H1 (cell line): ENCODE results near the gene GJA8. TPM values are rescaled to one million over a fixed set of nuclear protein-coding genes. Genes with fewer than 3 reads are reported as not detected.

ENCODE experiments used
- CTCF ChIA-PET: fragments of 300-600 bp; sonication (Branson Sonifier 250); formaldehyde crosslinking; loops from one replicate; lab custom pipeline; 2021; ENCODE audit not compliant: partially characterized antibody; lab: Charles Lee
- POLR2A ChIA-PET: fragments of 300-600 bp; sonication (Branson Sonifier 250); formaldehyde crosslinking; loops from one replicate; lab custom pipeline; 2021; ENCODE audit warnings: inconsistent platforms; ENCODE audit not compliant: partially characterized antibody; lab: Charles Lee
- DNase-seq, 2 experiments: peaks; one replicate each; pipeline versions ENCODE4 v3.0.0 to v3.0.0-alpha.2; 2010 to 2022; ENCODE audit warnings: low spot score in 2 of 2, low read depth in 1 of 2, mixed read lengths in 1 of 2
- FAIRE-seq: peaks from 2 replicates; lab custom pipeline; 2011; peaks lifted over from hg19 to GRCh38; lab: Jason Lieb, UNC
- H2AFZ ChIP-seq: 2 replicates; pipeline ENCODE4 v1.8.1; 2012; ENCODE audit warnings: low read length, inconsistent platforms
- H2AK5ac ChIP-seq: 2 replicates; pipeline ENCODE4 v1.6.1; 2013; ENCODE audit warnings: low read depth, low read length
- H2BK120ac ChIP-seq: replicated peaks from 2 replicates; pipeline ENCODE3; 2013; ENCODE audit warnings: low read depth, low read length, inconsistent platforms
- H2BK12ac ChIP-seq: 2 replicates; pipeline ENCODE4 v1.6.1; 2013; ENCODE audit warnings: low read depth, low read length
- H2BK15ac ChIP-seq: 2 replicates; pipeline ENCODE4 v1.6.1; 2013; ENCODE audit warnings: low read length
- H2BK20ac ChIP-seq: 2 replicates; pipeline ENCODE4 v1.6.1; 2013; ENCODE audit warnings: low read length
- H2BK5ac ChIP-seq: 2 replicates; pipeline ENCODE4 v1.6.1; 2013; ENCODE audit warnings: low read depth, low read length
- H3K14ac ChIP-seq: 2 replicates; pipeline ENCODE4 v1.6.1; 2013; ENCODE audit warnings: inconsistent platforms; ENCODE audit not compliant: insufficient read length
- H3K18ac ChIP-seq: 2 replicates; pipeline ENCODE4 v1.6.1; 2013; ENCODE audit warnings: low read length; ENCODE audit errors: extremely low read depth
- H3K23ac ChIP-seq: 2 replicates; pipeline ENCODE4 v1.6.1; 2013; ENCODE audit warnings: inconsistent platforms; ENCODE audit not compliant: insufficient read length
- H3K23me2 ChIP-seq: 2 replicates; pipeline ENCODE4 v1.6.1; 2013; ENCODE audit warnings: low read depth, low read length
- H3K27ac ChIP-seq: 2 replicates; pipeline ENCODE4 v1.6.1; 2011; ENCODE audit warnings: low read depth, low read length, inconsistent platforms
- H3K27me3 ChIP-seq, 4 experiments: replicated peaks in 1 of 4; 1 replicate in 1 of 4; 2 replicates in 3 of 4; pipeline versions ENCODE4 v1.6.1 to v1.8.1; 2011 to 2013; ENCODE audit warnings: low read length in 3 of 4, mild to moderate bottlenecking in 3 of 4, inconsistent platforms in 2 of 4, mixed read lengths in 2 of 4, moderate library complexity in 1 of 4; ENCODE audit not compliant: control insufficient read depth in 3 of 4, insufficient read depth in 3 of 4; ENCODE audit errors: extremely low read depth in 1 of 4
- H3K36me3 ChIP-seq, 4 experiments: 2 replicates each; pipeline versions ENCODE4 v1.6.1 to v1.8.1; 2011 to 2013; ENCODE audit warnings: mild to moderate bottlenecking in 4 of 4, low read length in 3 of 4, moderate library complexity in 2 of 4, control low read depth in 1 of 4, inconsistent platforms in 1 of 4; ENCODE audit not compliant: insufficient read depth in 4 of 4, control insufficient read depth in 2 of 4
- H3K4ac ChIP-seq: replicated peaks from 2 replicates; pipeline ENCODE3; 2013; ENCODE audit warnings: low read length, low read depth, mixed read lengths, inconsistent platforms; ENCODE audit not compliant: insufficient read length
- H3K4me1 ChIP-seq, 4 experiments: replicated peaks in 1 of 4; 1 replicate in 1 of 4; 2 replicates in 3 of 4; pipeline versions ENCODE4 v1.6.1 to v1.8.1; 2011 to 2013; ENCODE audit warnings: low read length in 3 of 4, inconsistent platforms in 2 of 4, mixed read lengths in 1 of 4; ENCODE audit not compliant: insufficient read depth in 4 of 4, control insufficient read depth in 3 of 4
- H3K4me2 ChIP-seq, 2 experiments: 2 replicates each; pipeline versions ENCODE4 v1.6.1 to v1.8.1; 2011 to 2013; ENCODE audit warnings: low read depth in 2 of 2, low read length in 2 of 2, control low read depth in 1 of 2, inconsistent platforms in 1 of 2, mild to moderate bottlenecking in 1 of 2; ENCODE audit not compliant: insufficient read depth in 1 of 2
- H3K4me3 ChIP-seq, 4 experiments: fragments of 200-600, 300-600 bp in 1 of 4; sonication (generic), shearing (Covaris generic), sonication (Bioruptor Twin) in 1 of 4; 2 replicates each; pipeline versions ENCODE4 v1.5.1 to v1.8.1; 2011 to 2016; ENCODE audit warnings: low read length in 4 of 4, low read depth in 3 of 4, control low read depth in 2 of 4, inconsistent platforms in 2 of 4, mild to moderate bottlenecking in 2 of 4, mixed read lengths in 1 of 4, moderate library complexity in 1 of 4; ENCODE audit not compliant: insufficient read depth in 2 of 4; ENCODE audit errors: extremely low read depth in 1 of 4
- H3K56ac ChIP-seq: replicated peaks from 2 replicates; pipeline ENCODE3; 2013; ENCODE audit warnings: low read depth, mild to moderate bottlenecking, mixed read lengths, low read length, inconsistent platforms; ENCODE audit not compliant: insufficient read length
- H3K79me1 ChIP-seq: 2 replicates; pipeline ENCODE4 v1.6.1; 2013; ENCODE audit warnings: low read depth, low read length, control low read depth
- H3K79me2 ChIP-seq, 2 experiments: 2 replicates each; pipeline versions ENCODE4 v1.6.1 to v1.8.1; 2012 to 2013; ENCODE audit warnings: low read length in 2 of 2, mild to moderate bottlenecking in 2 of 2, inconsistent platforms in 1 of 2; ENCODE audit not compliant: insufficient read depth in 2 of 2, control insufficient read depth in 1 of 2
- H3K9ac ChIP-seq, 4 experiments: replicated peaks in 1 of 4; 1 replicate in 1 of 4; 2 replicates in 3 of 4; pipeline versions ENCODE4 v1.6.1 to v1.8.1; 2011 to 2013; ENCODE audit warnings: low read depth in 3 of 4, low read length in 3 of 4, control low read depth in 2 of 4, mild to moderate bottlenecking in 2 of 4, moderate library complexity in 2 of 4, inconsistent platforms in 1 of 4; ENCODE audit errors: extremely low read depth in 1 of 4
- H3K9me3 ChIP-seq, 2 experiments: 2 replicates each; pipeline versions ENCODE4 v1.6.1 to v1.8.1; 2012 to 2013; ENCODE audit warnings: mild to moderate bottlenecking in 2 of 2, moderate library complexity in 2 of 2, control low read depth in 1 of 2, inconsistent platforms in 1 of 2, low read depth in 1 of 2, low read length in 1 of 2, mixed read lengths in 1 of 2; ENCODE audit not compliant: insufficient read depth in 2 of 2
- H4K20me1 ChIP-seq, 2 experiments: replicated peaks in 1 of 2; 2 replicates each; pipeline versions ENCODE3 to v1.8.1; 2011 to 2013; ENCODE audit warnings: inconsistent platforms in 2 of 2, low read length in 2 of 2, mild to moderate bottlenecking in 1 of 2; ENCODE audit not compliant: insufficient read depth in 2 of 2, control insufficient read depth in 1 of 2
- H4K5ac ChIP-seq: 2 replicates; pipeline ENCODE4 v1.6.1; 2013; ENCODE audit warnings: low read length, low read depth, mixed read lengths, inconsistent platforms; ENCODE audit not compliant: insufficient read length
- H4K8ac ChIP-seq: 2 replicates; pipeline ENCODE4 v1.8.0; 2013; ENCODE audit warnings: mild to moderate bottlenecking, moderate library complexity, low read length, inconsistent platforms; ENCODE audit not compliant: insufficient read depth; ENCODE audit errors: extremely low read depth
- H4K91ac ChIP-seq: replicated peaks from 2 replicates; pipeline ENCODE3; 2013; ENCODE audit warnings: low read length, mixed read lengths, inconsistent platforms; ENCODE audit not compliant: insufficient read length
- BACH1 ChIP-seq: IDR thresholded peaks from 2 replicates; pipeline ENCODE4 v1.6.1; 2012; ENCODE audit warnings: low read length, improper control_type of control experiment
- BCL11A ChIP-seq, 2 experiments: IDR thresholded peaks; one replicate each; pipeline ENCODE4 v1.6.1; 2011; ENCODE audit warnings: low read depth in 2 of 2, low read length in 2 of 2, mild to moderate bottlenecking in 2 of 2
- CTCF ChIP-seq, 3 experiments: IDR thresholded peaks; 1 replicate in 2 of 3; 2 replicates in 1 of 3; pipeline versions ENCODE4 v1.5.1 to v1.6.1; 2011; ENCODE audit warnings: low read length in 3 of 3, mild to moderate bottlenecking in 3 of 3, inconsistent platforms in 2 of 3, low read depth in 1 of 3, moderate library complexity in 1 of 3; ENCODE audit not compliant: insufficient read depth in 1 of 3; ENCODE audit errors: control extremely low read depth in 1 of 3
- KDM4A ChIP-seq: IDR thresholded peaks from one replicate; pipeline ENCODE4 v1.7.1; 2012; ENCODE audit warnings: low read depth, mild to moderate bottlenecking, moderate library complexity, low read length, inconsistent platforms; ENCODE audit not compliant: severe bottlenecking
- NRF1 ChIP-seq: IDR thresholded peaks from 2 replicates; pipeline ENCODE4 v1.6.1; 2011; ENCODE audit warnings: mild to moderate bottlenecking, low read depth, low read length, improper control_type of control experiment
- RAD21 ChIP-seq, 2 experiments: IDR thresholded peaks in 1 of 2; conservative IDR thresholded peaks in 1 of 2; 2 replicates each; pipeline ENCODE4 v1.6.1; 2011; ENCODE audit warnings: low read depth in 2 of 2, low read length in 2 of 2, improper control_type of control experiment in 1 of 2, inconsistent platforms in 1 of 2, mild to moderate bottlenecking in 1 of 2, moderate library complexity in 1 of 2
- YY1 ChIP-seq: IDR thresholded peaks from 2 replicates; pipeline ENCODE4 v1.6.1; 2011; ENCODE audit warnings: low read depth, mild to moderate bottlenecking, low read length
- WGBS, 2 experiments: shearing (Covaris generic) in 1 of 2; methylation state at CpG; one replicate each; pipeline versions ENCODE4 v1.1.6 to v1.1.7; 2013 to 2015; ENCODE audit warnings: low lambda C conversion rate in 2 of 2, mixed read lengths in 2 of 2, inconsistent platforms in 1 of 2, low coverage in 1 of 2, missing lambda C conversion rate in 1 of 2; ENCODE audit not compliant: insufficient replicate concordance in 2 of 2, insufficient coverage in 1 of 2, insufficient read length in 1 of 2; ENCODE audit errors: extremely low coverage in 1 of 2, missing lambda C conversion rate in 1 of 2; 5-methylcytosine and 5-hydroxymethylcytosine counted together
- polyA plus RNA-seq, 7 experiments: library from polyadenylated mRNA; depleted of rRNA in 3 of 7; stranded (reverse) in 5 of 7; unstranded in 2 of 7; fragments of >200 nt in 5 of 7; fragments of 200-250 nt in 2 of 7; gene quantifications; 1 replicate in 5 of 7; 2 replicates in 1 of 7; 4 replicates in 1 of 7; pipeline versions ENCODE4 v1.2.1 to v1.2.3, GENCODE V29; 2011 to 2013; ENCODE audit warnings: missing spikeins in 2 of 7, mixed read lengths in 2 of 7
- total RNA-seq: library from RNA; stranded (reverse); fragmentation: NEBNext Ultra II Directional; extraction: Animal tissue kit (Norgen Biotek cat#: 25700); gene quantifications from 2 replicates; pipeline ENCODE4 v1.2.1, GENCODE V29; 2021

GJA8 gene
- total and polyA plus RNA-seq, 2 of the 8 experiments (the other 6 are each of a cell fraction or from before 2014, with no cell fraction given): not detected

DNA sequence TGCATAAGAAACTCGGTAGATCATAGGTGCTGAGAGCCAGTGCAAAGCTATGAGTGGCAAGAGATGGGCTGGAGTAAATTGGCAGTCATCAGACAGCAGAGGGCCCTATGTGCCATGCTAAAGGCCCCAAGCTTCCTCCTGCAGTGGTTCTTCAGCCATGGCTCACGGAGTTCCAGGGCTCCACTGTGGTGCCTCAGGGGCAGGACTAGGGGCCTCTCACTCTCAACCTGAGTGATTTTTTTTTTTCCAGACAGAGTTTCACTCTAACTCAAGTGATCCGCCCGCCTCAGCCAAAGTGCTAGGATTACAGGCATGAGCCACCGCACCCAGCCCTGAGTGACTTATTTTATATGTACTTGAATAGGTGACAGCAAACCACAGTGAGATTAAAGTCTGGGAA lies 10.4 kb upstream of the GJA8 start:
- Histone ChIP-seq H2BK15ac (no peak overlapping the region), H3K23ac (no peak overlapping the region), H3K79me1 (no peaks in the 10 kb centered on the region), H2AFZ (no peak overlapping the region; the same call in 1 of the 2 replicates), H2AK5ac (no peak overlapping the region), H4K91ac (no peak overlapping the region), H4K20me1 (no peaks in the 10 kb centered on the region), H3K4ac (no peak overlapping the region), H3K27ac (no peak overlapping the region), H3K9me3 (no peaks in the 10 kb centered on the region), H3K23me2 (no peaks in the 10 kb centered on the region), H3K4me2 (no peak overlapping the region), H3K56ac (no peak overlapping the region), H3K4me1 (peaks cover 0 to 6% (median 0%) of the 10 kb centered on the region in 4 experiments; a peak in 3 of 7 replicates), H3K79me2 (no peaks in the 10 kb centered on the region), H2BK5ac (no peak overlapping the region), H4K8ac (no peak overlapping the region), H3K18ac (no peak overlapping the region), H3K14ac (no peak overlapping the region), H2BK12ac (no peak overlapping the region), H3K27me3 (no peaks in the 10 kb centered on the region), H3K36me3 (no peaks in the 10 kb centered on the region), H2BK120ac (no peak overlapping the region), H4K5ac (no peak overlapping the region), H3K9ac (no peak overlapping the region), H2BK20ac (no peak overlapping the region), H3K4me3 (no peak overlapping the region)
- FAIRE-seq (no peak), DNase-seq (no peak)
- ChIA-PET POLR2A (interaction anchor here (0.6 to 1.7 kb wide), 3 partner anchors 12 to 166 kb away, joined by 4 to 5 read pairs (median 4); no protein-coding TSS in a partner anchor), CTCF (interaction anchor here (0.6 to 7.7 kb wide), 56 partner anchors 8 to 620 kb away, joined by 3 to 206 read pairs (median 5); partner anchors contain the start of genes ACP6 and GJA8)
- TF ChIP-seq BACH1 (no peak), RAD21 (IDR thresholded peaks at IDR 0.05 in 1 of 2, conservative IDR thresholded peaks at IDR 0.05 in 1 of 2; ENCODE audit: low read depth in 2 of 2, low read length in 2 of 2) (peak; percentile 26 to 60; a peak in 3 of 4 replicates), KDM4A (no peak), NRF1 (no peak), BCL11A (IDR thresholded peaks at IDR 0.05; ENCODE audit: low read depth in 2 of 2, low read length in 2 of 2) (no peak), CTCF (IDR thresholded peaks at IDR 0.05; ENCODE audit: control extremely low read depth in 1 of 3, insufficient read depth in 1 of 3, low read depth in 1 of 3, low read length in 3 of 3) (peak; percentile 26 to 32 (median 30); a peak in 3 of 4 replicates), YY1 (no peak)
- whole genome bisulfite sequencing, 2 experiments: 76% methylated on average over 5 of the region's 5 CpGs; no CpG with 5 or more reads in 1 of the 2 experiments
